Thyroid gland (tissue), 4 donors: ENCODE data around the gene ZBP1.

Experiments
- POLR2A ChIP-seq, 2 donors: fragments of 450-650 bp; IDR thresholded peaks; one replicate each; pipeline ENCODE4 v1.6.1; 2017; ENCODE audit warnings: antibody characterized with exemption in 2 of 2, mild to moderate bottlenecking in 2 of 2, moderate library complexity in 1 of 2
- TF ChIP-seq, protein P1 (sequence below), 6 experiments: fragments of 200-600 bp in 3 of 6; fragments of 450-650 bp in 3 of 6; sonication (generic) in 3 of 6; IDR thresholded peaks; one replicate each; pipeline ENCODE4 v1.5.1; 2016 to 2019; ENCODE audit warnings: antibody characterized with exemption in 6 of 6, mild to moderate bottlenecking in 2 of 6, inconsistent platforms in 1 of 6, moderate library complexity in 1 of 6

DNA sequence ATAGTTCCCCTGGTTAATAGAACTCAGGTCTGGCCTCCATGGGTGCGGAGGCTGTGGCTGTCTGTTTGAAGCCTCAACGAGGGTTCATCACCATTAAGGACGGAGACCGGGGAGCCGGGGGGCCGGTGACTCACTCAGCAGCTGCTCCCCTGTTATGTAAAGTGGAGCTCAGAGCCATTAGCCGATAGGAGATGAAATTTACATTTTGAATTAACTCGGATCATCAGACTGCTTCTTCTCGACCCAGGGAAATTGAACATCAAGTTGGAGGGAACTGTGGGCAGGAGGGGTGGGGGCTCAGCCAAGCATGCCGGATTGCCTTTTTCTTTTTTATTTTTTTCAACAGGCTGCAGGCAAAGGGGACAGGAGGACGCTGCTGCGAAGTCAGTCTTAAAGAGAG, 47.0 kb downstream of the ZBP1 start:
- TF ChIP-seq, protein P1, sequence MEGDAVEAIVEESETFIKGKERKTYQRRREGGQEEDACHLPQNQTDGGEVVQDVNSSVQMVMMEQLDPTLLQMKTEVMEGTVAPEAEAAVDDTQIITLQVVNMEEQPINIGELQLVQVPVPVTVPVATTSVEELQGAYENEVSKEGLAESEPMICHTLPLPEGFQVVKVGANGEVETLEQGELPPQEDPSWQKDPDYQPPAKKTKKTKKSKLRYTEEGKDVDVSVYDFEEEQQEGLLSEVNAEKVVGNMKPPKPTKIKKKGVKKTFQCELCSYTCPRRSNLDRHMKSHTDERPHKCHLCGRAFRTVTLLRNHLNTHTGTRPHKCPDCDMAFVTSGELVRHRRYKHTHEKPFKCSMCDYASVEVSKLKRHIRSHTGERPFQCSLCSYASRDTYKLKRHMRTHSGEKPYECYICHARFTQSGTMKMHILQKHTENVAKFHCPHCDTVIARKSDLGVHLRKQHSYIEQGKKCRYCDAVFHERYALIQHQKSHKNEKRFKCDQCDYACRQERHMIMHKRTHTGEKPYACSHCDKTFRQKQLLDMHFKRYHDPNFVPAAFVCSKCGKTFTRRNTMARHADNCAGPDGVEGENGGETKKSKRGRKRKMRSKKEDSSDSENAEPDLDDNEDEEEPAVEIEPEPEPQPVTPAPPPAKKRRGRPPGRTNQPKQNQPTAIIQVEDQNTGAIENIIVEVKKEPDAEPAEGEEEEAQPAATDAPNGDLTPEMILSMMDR (IDR thresholded peaks at IDR 0.05): no peak
- TF ChIP-seq POLR2A (IDR thresholded peaks at IDR 0.05): no peak
